ENCODE results near the gene DCAF4L1. TPM values are rescaled to one million over a fixed set of nuclear protein-coding genes. Genes with fewer than 3 reads are reported as not detected.

The DCAF4L1 gene
- 0.10 to 0.30 TPM (median 0.17 TPM) in 5 replicates for total RNA-seq (2022; extraction: Qiagen RNA extraction; ENCODE audit: low read depth)

GRCh38 chr4:41981456-41981855 lies at the start of gene DCAF4L1:
DCAF4L1 (plus strand) TSS chr4:41981756; CDS start chr4:41981793, 37 bp downstream.

GRCh38 chr4:41934901-41935651 lies 46.5 kb upstream of the DCAF4L1 start, which contains the start of gene TMEM33:
TMEM33 (plus strand) TSS chr4:41935429; CDS start chr4:41935485, 56 bp downstream.

GRCh38 chr4:41990365-41991111 lies 9.0 kb downstream of the DCAF4L1 start, which contains the start of gene SLC30A9:
SLC30A9 (plus strand) TSS chr4:41990530; CDS start chr4:41990652, 122 bp downstream.

Other genes with a start within 250 kb of the DCAF4L1 start
- not detected in 5 replicates for gene PHOX2B, start 233.0 kb upstream of the DCAF4L1 start, total RNA-seq (2022; extraction: Qiagen RNA extraction; ENCODE audit: low read depth)
- gene TMEM33, start 46.3 kb upstream of the DCAF4L1 start, total RNA-seq (2022; extraction: Qiagen RNA extraction; ENCODE audit: low read depth): 35.7 to 53.6 TPM (median 51.1 TPM) in 5 replicates
- gene SLC30A9, start 8.8 kb downstream of the DCAF4L1 start, total RNA-seq (2022; extraction: Qiagen RNA extraction; ENCODE audit: low read depth): 22.9 to 40.8 TPM (median 26.0 TPM) in 5 replicates
- not detected in 5 replicates for gene BEND4, start 170.9 kb downstream of the DCAF4L1 start, total RNA-seq (2022; extraction: Qiagen RNA extraction; ENCODE audit: low read depth)

Measured in A549 treated with CpdA at 1 μM for 4 hours (cell line).